Endothelial cell of umbilical vein (primary cell): Measurements from ENCODE around the gene LRRTM3. TPM values are rescaled to one million over a fixed set of nuclear protein-coding genes. Genes with fewer than 3 reads are reported as not detected.

ENCODE experiments used
- BruUV-seq: library from RNA; stranded (reverse); fragments of 400-500 nt; replicated peaks from 2 replicates; lab custom pipeline; 2021; lab: Mats Ljungman, UMichigan
- CTCF ChIA-PET: fragments of 300-600, 350-600 bp; sonication (Branson Sonifier 250); formaldehyde crosslinking; loops from one replicate; lab custom pipeline; 2021; ENCODE audit warnings: antibody characterized with exemption, inconsistent platforms; lab: Charles Lee
- POLR2A ChIA-PET: fragments of 300-600, 350-600 bp; sonication (Branson Sonifier 250); formaldehyde crosslinking; loops from one replicate; lab custom pipeline; 2021; ENCODE audit warnings: antibody characterized with exemption, inconsistent platforms; lab: Charles Lee
- DNase-seq: peaks from one replicate; pipeline ENCODE4 v3.0.0-alpha.2; 2011; ENCODE audit warnings: low read depth, low spot score
- FAIRE-seq: peaks from 2 replicates; lab custom pipeline; 2011; peaks lifted over from hg19 to GRCh38; lab: Jason Lieb, UNC
- H2AFZ ChIP-seq: 2 replicates; pipeline ENCODE4 v1.6.0; 2012; ENCODE audit warnings: low read depth, low read length, control low read depth, inconsistent platforms
- H3K27ac ChIP-seq: 2 replicates; pipeline ENCODE4 v1.5.1; 2011; ENCODE audit warnings: low read depth, mild to moderate bottlenecking, control low read depth, low read length, moderate library complexity; ENCODE audit not compliant: insufficient read depth
- H3K27me3 ChIP-seq, 2 experiments: 2 replicates each; pipeline versions ENCODE4 v1.6.0 to v1.6.1; 2011; ENCODE audit warnings: low read length in 2 of 2, mixed read lengths in 1 of 2; ENCODE audit not compliant: control insufficient read depth in 2 of 2, insufficient read depth in 2 of 2
- H3K36me3 ChIP-seq, 2 experiments: 2 replicates in 1 of 2; 3 replicates in 1 of 2; pipeline ENCODE4 v1.5.1; 2011; ENCODE audit warnings: low read length in 2 of 2, mild to moderate bottlenecking in 1 of 2, moderate library complexity in 1 of 2; ENCODE audit not compliant: control insufficient read depth in 2 of 2, insufficient read depth in 2 of 2; ENCODE audit errors: extremely low read depth in 1 of 2
- H3K4me1 ChIP-seq: 3 replicates; pipeline ENCODE4 v1.5.1; 2011; ENCODE audit warnings: mild to moderate bottlenecking, low read length; ENCODE audit not compliant: control insufficient read depth, insufficient read depth; ENCODE audit errors: extremely low read depth
- H3K4me2 ChIP-seq: 2 replicates; pipeline ENCODE4 v1.6.1; 2011; ENCODE audit warnings: low read length, control low read depth, mixed read lengths; ENCODE audit not compliant: insufficient read depth
- H3K4me3 ChIP-seq, 3 experiments: fragments of 200-600 bp in 1 of 3; sonication (generic), shearing (Covaris generic) in 1 of 3; replicated peaks in 1 of 3; 2 replicates each; pipeline ENCODE4 v1.5.1; 2011 to 2016; ENCODE audit warnings: control low read depth in 3 of 3, low read length in 3 of 3, mild to moderate bottlenecking in 2 of 3, inconsistent platforms in 1 of 3, low read depth in 1 of 3, moderate library complexity in 1 of 3; ENCODE audit not compliant: insufficient read depth in 1 of 3
- H3K79me2 ChIP-seq: 2 replicates; pipeline ENCODE4 v1.6.0; 2012; ENCODE audit warnings: low read length, inconsistent platforms; ENCODE audit not compliant: control insufficient read depth, insufficient read depth
- H3K9ac ChIP-seq: replicated peaks from 2 replicates; pipeline ENCODE3; 2011; ENCODE audit warnings: low read length, control low read depth; ENCODE audit not compliant: insufficient read depth; ENCODE audit errors: extremely low read depth
- H3K9me1 ChIP-seq: replicated peaks from 3 replicates; pipeline ENCODE4 v1.6.0; 2011; ENCODE audit warnings: mild to moderate bottlenecking, low read length; ENCODE audit not compliant: control insufficient read depth, insufficient read depth; ENCODE audit errors: extremely low read depth
- H3K9me3 ChIP-seq: replicated peaks from 2 replicates; pipeline ENCODE4 v1.5.1; 2012; ENCODE audit warnings: low read length, inconsistent platforms; ENCODE audit not compliant: control insufficient read depth, insufficient read depth
- H4K20me1 ChIP-seq: replicated peaks from 2 replicates; pipeline ENCODE3; 2011; ENCODE audit warnings: mild to moderate bottlenecking, low read length; ENCODE audit not compliant: control insufficient read depth, insufficient read depth; ENCODE audit errors: extremely low read depth
- CTCF ChIP-seq, 2 donors: IDR thresholded peaks; 1 replicate in 1 of 2; 2 replicates in 1 of 2; pipeline ENCODE4 v1.5.1; 2011; ENCODE audit warnings: low read length in 2 of 2, mild to moderate bottlenecking in 2 of 2, moderate library complexity in 2 of 2, control low read depth in 1 of 2, inconsistent platforms in 1 of 2, low read depth in 1 of 2; ENCODE audit not compliant: insufficient read depth in 1 of 2; ENCODE audit errors: extremely low read depth in 1 of 2
- EZH2 ChIP-seq: IDR thresholded peaks from 2 replicates; pipeline ENCODE4 v1.6.1; 2012; ENCODE audit warnings: borderline replicate concordance, low read depth, mild to moderate bottlenecking, moderate library complexity, low read length, inconsistent platforms; ENCODE audit not compliant: severe bottlenecking
- FOS ChIP-seq: IDR thresholded peaks from 2 replicates; pipeline ENCODE4 v1.6.1; 2011; ENCODE audit warnings: mild to moderate bottlenecking, low read length, moderate library complexity, borderline replicate concordance; ENCODE audit not compliant: insufficient read depth
- GATA2 ChIP-seq: IDR thresholded peaks from 2 replicates; pipeline ENCODE4 v1.7.0; 2011; ENCODE audit warnings: low read depth, mild to moderate bottlenecking, moderate library complexity, mixed read lengths, low read length; ENCODE audit not compliant: insufficient read length, insufficient read depth
- JUN ChIP-seq: IDR thresholded peaks from 2 replicates; pipeline ENCODE4 v1.6.1; 2011; ENCODE audit warnings: borderline replicate concordance, low read depth; ENCODE audit not compliant: insufficient read length, insufficient read depth
- MAX ChIP-seq: IDR thresholded peaks from 2 replicates; pipeline ENCODE4 v1.6.1; 2011; ENCODE audit not compliant: insufficient read depth, insufficient read length
- MYC ChIP-seq: IDR thresholded peaks from one replicate; pipeline ENCODE4 v1.6.1; 2011; ENCODE audit warnings: mild to moderate bottlenecking, low read depth, low read length
- POLR2A ChIP-seq: IDR thresholded peaks from 2 replicates; pipeline ENCODE4 v1.6.1; 2012; ENCODE audit warnings: low read depth, mild to moderate bottlenecking, control low read depth, low read length
- POLR2AphosphoS5 ChIP-seq: IDR thresholded peaks from 2 replicates; pipeline ENCODE4 v1.6.1; 2012; ENCODE audit warnings: low read depth, mild to moderate bottlenecking, control low read depth, low read length, moderate library complexity; ENCODE audit not compliant: insufficient read depth
- dilution Hi-C: fragments of 300-500 bp; cut with MboI; formaldehyde crosslinking; loops from one replicate; pipeline ENCODE4 v1.15.0; 2019; ENCODE audit warnings: low sequenced_read_pairs; ENCODE audit not compliant: extremely low pct_ligation_motif_present
- intact Hi-C: fragments of 100-400 bp; cut with micrococcal nuclease; formaldehyde crosslinking; loops from one replicate; pipeline ENCODE4 v1.10.0; 2022
- polyA plus RNA-seq, 4 experiments: library from polyadenylated mRNA; depleted of rRNA in 3 of 4; stranded (reverse) in 3 of 4; unstranded in 1 of 4; fragments of >200 nt; gene quantifications; 2 replicates each; pipeline versions ENCODE4 v1.2.1 to v1.2.3, GENCODE V29; 2011 to 2012; ENCODE audit warnings: missing spikeins in 1 of 4
- total RNA-seq: library from RNA; stranded (reverse); gene quantifications from 2 replicates; pipeline ENCODE4 v1.2.3, GENCODE V29; 2021

Gene LRRTM3
- total and polyA plus RNA-seq, 2 donors (not counting 3 experiments of a cell fraction or from before 2014, with no cell fraction given), result not detected

GRCh38 chr10:67045404-67045803, 119.6 kb downstream of the LRRTM3 start:
- no peaks in the 10 kb centered on the region for H3K9me1 ChIP-seq
- H3K4me3 ChIP-seq, result no peak overlapping the region
- no peak for FAIRE-seq
- POLR2A ChIA-PET, result no interaction called here
- H3K4me1 ChIP-seq, result no peaks in the 10 kb centered on the region
- TF ChIP-seq MYC, result no peak
- no peak for TF ChIP-seq GATA2
- no peak for TF ChIP-seq JUN
- no peak for TF ChIP-seq POLR2AphosphoS5
- no peak for TF ChIP-seq CTCF (IDR thresholded peaks at IDR 0.05; ENCODE audit: extremely low read depth in 1 of 2, insufficient read depth in 1 of 2, low read depth in 1 of 2, low read length in 2 of 2)
- TF ChIP-seq MAX, result no peak
- no peak for TF ChIP-seq POLR2A
- no peak for TF ChIP-seq EZH2
- no peak for TF ChIP-seq FOS
- no peak overlapping the region for H3K9ac ChIP-seq
- no peak overlapping the region for H3K4me2 ChIP-seq
- no peak for DNase-seq
- H3K27me3 ChIP-seq, result no peaks in the 10 kb centered on the region
- BruUV-seq, result no TSS peak
- H2AFZ ChIP-seq, result no peak overlapping the region
- no peaks in the 10 kb centered on the region for H3K36me3 ChIP-seq
- no peaks in the 10 kb centered on the region for H3K79me2 ChIP-seq
- no peaks in the 10 kb centered on the region for H4K20me1 ChIP-seq
- intact Hi-C loops, result no loop called here
- H3K27ac ChIP-seq, result no peak overlapping the region
- CTCF ChIA-PET, result no interaction called here
- dilution Hi-C loops, result no loop called here
- H3K9me3 ChIP-seq, result no peaks in the 10 kb centered on the region
